Measurements from ENCODE around the gene BEGAIN. TPM values are rescaled to one million over a fixed set of nuclear protein-coding genes. Genes with fewer than 3 reads are reported as not detected.
A peak's percentile ranks its signal among the peaks of the same experiment; 100 is the strongest.

BEGAIN gene
- total and polyA plus RNA-seq, 9 of the 15 experiments (the other 6 are each of a cell fraction or from before 2014, with no cell fraction given): 0.07 to 0.68 (median 0.55) TPM; not detected in 3

GRCh38 chr14:100543471-100544455 lies 43.5 kb downstream of the BEGAIN start:
- CTCF ChIA-PET (ENCODE audit: low intra/inter-chr PET ratio): no interaction called here
- TF ChIP-seq RBM25 (IDR thresholded peaks at IDR 0.05; ENCODE audit: low read depth, low read length, severe bottlenecking): no peak
- no peak for TF ChIP-seq RFX5 (IDR thresholded peaks at IDR 0.05; ENCODE audit: low read depth, low read length)
- no peak for TF ChIP-seq POLR2B (IDR thresholded peaks at IDR 0.05; ENCODE audit: low read depth, partially characterized antibody)
- no peak for TF ChIP-seq TAF9B (IDR thresholded peaks at IDR 0.05; ENCODE audit: partially characterized antibody)
- TF ChIP-seq ESRRA (IDR thresholded peaks at IDR 0.05; ENCODE audit: borderline replicate concordance, low read depth): no peak
- TF ChIP-seq FOXA3 (CRISPR knock-in tag; conservative IDR thresholded peaks at IDR 0.05 in 1 of 2, IDR thresholded peaks at IDR 0.05 in 1 of 2): no peak
- no peak for TF ChIP-seq PPARD (CRISPR knock-in tag; IDR thresholded peaks at IDR 0.05)
- in situ Hi-C loops (cut with MboI): no loop called here

More at GRCh38 chr14:100543471-100544455, 43.5 kb downstream of the BEGAIN start:
- Histone ChIP-seq H3K4me3 (no peak overlapping the region), H4K20me1 (replicated peaks; ENCODE audit: control insufficient read depth, insufficient read depth, low read length) (no peaks in the 10 kb centered on the region), H3K9me3 (replicated peaks; ENCODE audit: control insufficient read depth, insufficient read depth, low read depth, low read length) (no peaks in the 10 kb centered on the region), H3K9me1 (ENCODE audit: control insufficient read depth, insufficient read depth, low read length) (no peaks in the 10 kb centered on the region), H3K27me3 (ENCODE audit: control insufficient read depth in 2 of 2, insufficient read depth in 2 of 2, low read length in 2 of 2) (no peaks in the 10 kb centered on the region), H3K27ac (ENCODE audit: extremely low read depth, low read depth, low read length) (no peak overlapping the region), H3K4me1 (replicated peaks in 1 of 2; ENCODE audit: control insufficient read depth in 2 of 2, insufficient read depth in 2 of 2, low read length in 2 of 2) (peaks cover 12 to 59% of the 10 kb centered on the region in 2 experiments; a peak in 4 of 5 replicates), H2AFZ (ENCODE audit: low read depth, low read length) (no peak overlapping the region), H3K79me2 (ENCODE audit: control insufficient read depth, insufficient read depth, low read length) (no peaks in the 10 kb centered on the region), H3K4me2 (ENCODE audit: insufficient read depth, low read length) (no peak overlapping the region), H3K36me3 (ENCODE audit: control insufficient read depth, insufficient read depth, low read length) (no peaks in the 10 kb centered on the region), H3K9ac (ENCODE audit: insufficient read depth in 1 of 2, low read depth in 2 of 2, low read length in 2 of 2) (peak overlapping the region in 1 of 2 experiments; percentile 58; a peak in 2 of 4 replicates)
- 58% methylated on average over 11 of the region's 19 CpGs for whole genome bisulfite sequencing (ENCODE audit: insufficient coverage, low coverage, missing lambda C conversion rate)
- no TSS peak for BruUV-seq (replicated peaks)
- FAIRE-seq (no peak), ATAC-seq (no peak), DNase-seq (ENCODE audit: extremely low read depth in 1 of 4, low spot score in 3 of 4) (no peak)
- POLR2A ChIA-PET: interaction anchor here (0.6 to 1.0 kb wide), 4 partner anchors 10 to 38 kb away, joined by 3 to 5 read pairs (median 3); no protein-coding TSS in a partner anchor
- intact Hi-C loops (cut with micrococcal nuclease): no loop called here

All from K562 (cell line).